ENCODE data around the gene CHIT1. TPM values are rescaled to one million over a fixed set of nuclear protein-coding genes. Genes with fewer than 3 reads are reported as not detected.

The CHIT1 gene
- total RNA-seq, 1 experiment from 2014 or later, result not detected

GRCh38 chr1:203252678-203253077 lies 23.2 kb upstream of the CHIT1 start:
- Histone ChIP-seq H4K20me1 (ENCODE audit: insufficient read depth) (no peaks in the 10 kb centered on the region), H3K27me3 (ENCODE audit: insufficient read depth, low read length) (no peaks in the 10 kb centered on the region), H3K9me2 (ENCODE audit: insufficient read depth) (no peaks in the 10 kb centered on the region), H3K27ac (ENCODE audit: low read depth, low read length) (no peak overlapping the region), H3K9me3 (ENCODE audit: control insufficient read depth in 1 of 2, insufficient read depth in 1 of 2, low read depth in 1 of 2, low read length in 2 of 2) (no peaks in the 10 kb centered on the region), H3K4me1 (ENCODE audit: control insufficient read depth in 1 of 2, insufficient read depth in 2 of 2, low read length in 2 of 2) (peaks cover 0 to 7% of the 10 kb centered on the region in 2 experiments; a peak in 1 of 4 replicates), H3K79me2 (ENCODE audit: insufficient read depth, low read length) (no peaks in the 10 kb centered on the region), H3K36me3 (ENCODE audit: control insufficient read depth in 1 of 2, insufficient read depth in 2 of 2, low read length in 2 of 2) (no peaks in the 10 kb centered on the region), H2AFZ (ENCODE audit: low read depth, low read length, poor library complexity, severe bottlenecking) (no peak overlapping the region), H3K9ac (ENCODE audit: low read length) (no peak overlapping the region), H3K4me3 (replicated peaks in 1 of 2; ENCODE audit: low read depth in 1 of 2, low read length in 2 of 2) (no peak overlapping the region), H3K4me2 (ENCODE audit: low read length) (no peak overlapping the region)
- no peak for ATAC-seq
- no peak for DNase-seq (ENCODE audit: low read depth, low spot score)
- ChIA-PET RAD21 (ENCODE audit: low non-redundant PET in 1 of 2, low total read pairs in 2 of 2, uncharacterized antibody in 2 of 2, unreplicated experiment in 2 of 2) (no interaction called here), POLR2A (no interaction called here), CTCF (interaction anchor here (0.5 to 1.2 kb wide), 3 partner anchors 15 to 371 kb away, joined by 4 to 6 read pairs (median 4); no protein-coding TSS in a partner anchor)
- no TSS peak for BruUV-seq (replicated peaks)
- no peak for TF ChIP-seq CBX3 (IDR thresholded peaks at IDR 0.05; ENCODE audit: low read depth)
- TF ChIP-seq POLR2AphosphoS5 (IDR thresholded peaks at IDR 0.05; ENCODE audit: low read depth, low read length), result no peak
- no peak for TF ChIP-seq ZBTB33 (IDR thresholded peaks at IDR 0.05; ENCODE audit: extremely low read depth, insufficient replicate concordance, low read length)
- no peak for TF ChIP-seq SIN3A (IDR thresholded peaks at IDR 0.05; ENCODE audit: low read depth)
- no peak for TF ChIP-seq CEBPB (IDR thresholded peaks at IDR 0.05; ENCODE audit: low read depth)
- TF ChIP-seq MAX (IDR thresholded peaks at IDR 0.05), result no peak
- TF ChIP-seq EZH2 (IDR thresholded peaks at IDR 0.05), result no peak
- no peak for TF ChIP-seq SP1 (IDR thresholded peaks at IDR 0.05; ENCODE audit: low read depth)
- TF ChIP-seq FOSL1 (IDR thresholded peaks at IDR 0.05; ENCODE audit: low read depth), result no peak
- TF ChIP-seq ATF3 (IDR thresholded peaks at IDR 0.05), result no peak
- no peak for TF ChIP-seq EGR1 (IDR thresholded peaks at IDR 0.05; ENCODE audit: low read depth)
- no peak for TF ChIP-seq SRF (IDR thresholded peaks at IDR 0.05; ENCODE audit: low read depth)
- no peak for TF ChIP-seq CTCF (IDR thresholded peaks at IDR 0.05 in 2 of 3, conservative IDR thresholded peaks at IDR 0.05 in 1 of 3; ENCODE audit: borderline replicate concordance in 1 of 3, insufficient read depth in 1 of 3, low read depth in 2 of 3, low read length in 2 of 3)
- no peak for TF ChIP-seq RAD21 (IDR thresholded peaks at IDR 0.05; ENCODE audit: low read depth)
- TF ChIP-seq POLR2A (IDR thresholded peaks at IDR 0.05; ENCODE audit: borderline replicate concordance, extremely low read depth, insufficient read depth, insufficient read length), result no peak
- intact Hi-C loops (cut with micrococcal nuclease), result no loop called here

Data from HCT116 (cell line).